NCI-H226 (cell line): ENCODE data around the gene TENM3.
"Not testable (repeated sequence)": the region's sequence is repeated elsewhere in the genome, so short reads cannot be mapped to it uniquely, and the experiment has no call there.

Experiments used
- DNase-seq: peaks from one replicate; pipeline ENCODE4 v3.0.0-alpha.2; 2015

Gene TENM3

GRCh38 chr4:182344968-182345367 lies 101.8 kb downstream of the TENM3 start:
- DNase-seq: no peak

GRCh38 chr4:182346250-182346649 lies 103.0 kb downstream of the TENM3 start:
- no peak for DNase-seq

GRCh38 chr4:182346675-182347375 lies 103.6 kb downstream of the TENM3 start:
- DNase-seq: no peak

GRCh38 chr4:182348779-182349326 lies 105.7 kb downstream of the TENM3 start:
- no peak for DNase-seq

- no peak for DNase-seq
Measured at GRCh38 chr4:182350041-182350440, 106.8 kb downstream of the TENM3 start.

GRCh38 chr4:182351485-182351884 lies 108.3 kb downstream of the TENM3 start:
- no peak for DNase-seq

- DNase-seq: no peak
Measured at GRCh38 chr4:182354106-182354505, 110.9 kb downstream of the TENM3 start.

GRCh38 chr4:182354867-182355266 lies 111.7 kb downstream of the TENM3 start:
- no peak for DNase-seq

GRCh38 chr4:182367153-182367552 lies 124.0 kb downstream of the TENM3 start:
- DNase-seq: no peak

- no peak for DNase-seq
Measured at GRCh38 chr4:182369211-182369610, 126.0 kb downstream of the TENM3 start.

GRCh38 chr4:182370491-182370890 lies 127.3 kb downstream of the TENM3 start:
- DNase-seq: peak; percentile 3

GRCh38 chr4:182380771-182381181 lies 137.6 kb downstream of the TENM3 start:
- no peak for DNase-seq

GRCh38 chr4:182382941-182383340 lies 139.7 kb downstream of the TENM3 start:
- no peak for DNase-seq

- no peak for DNase-seq
Measured at GRCh38 chr4:182384631-182385091, 141.5 kb downstream of the TENM3 start.

- DNase-seq: no peak
Measured at GRCh38 chr4:182385897-182386296, 142.7 kb downstream of the TENM3 start.

GRCh38 chr4:182386576-182386975 lies 143.4 kb downstream of the TENM3 start:
- not testable (repeated sequence) for DNase-seq

- no peak for DNase-seq
Measured at GRCh38 chr4:182391111-182391684, 148.0 kb downstream of the TENM3 start.

GRCh38 chr4:182394181-182394580 lies 151.0 kb downstream of the TENM3 start:
- no peak for DNase-seq

- no peak for DNase-seq
Measured at GRCh38 chr4:182400081-182400480, 156.9 kb downstream of the TENM3 start.

- DNase-seq: no peak
Measured at GRCh38 chr4:182400790-182401189, 157.6 kb downstream of the TENM3 start.

GRCh38 chr4:182404376-182404775 lies 161.2 kb downstream of the TENM3 start:
- no peak for DNase-seq

GRCh38 chr4:182405087-182405486 lies 161.9 kb downstream of the TENM3 start:
- DNase-seq: no peak

- no peak for DNase-seq
Measured at GRCh38 chr4:182409271-182409670, 166.1 kb downstream of the TENM3 start.

GRCh38 chr4:182411391-182411790 lies 168.2 kb downstream of the TENM3 start:
- no peak for DNase-seq
